Natural killer cell (primary cell): ENCODE data around the gene RCCD1. TPM values are rescaled to one million over a fixed set of nuclear protein-coding genes. Genes with fewer than 3 reads are reported as not detected.
"Not testable (repeated sequence)": the region's sequence is repeated elsewhere in the genome, so short reads cannot be mapped to it uniquely, and the experiment has no call there.

Experiments
- ATAC-seq, 3 donors: fragments of 150-1000 bp in 2 of 3; fragments of 200-7000 bp in 1 of 3; cut with Tn5 transposase; 1 replicate in 1 of 3; 2 replicates in 2 of 3; pipeline ENCODE4 v1.10.0; 2021; ENCODE audit warnings: mild to moderate bottlenecking in 2 of 3, moderate library complexity in 2 of 3
- DNase-seq, 2 donors: peaks; one replicate each; pipeline versions ENCODE4 v3.0.0 to v3.0.0-alpha.2; 2013 to 2021; ENCODE audit warnings: mixed read lengths in 1 of 2
- H3K27ac ChIP-seq: one replicate; pipeline ENCODE4 v1.5.1; 2013; ENCODE audit warnings: mild to moderate bottlenecking, low read length
- H3K27me3 ChIP-seq: one replicate; pipeline ENCODE4 v1.6.1; 2013; ENCODE audit warnings: low read length; ENCODE audit not compliant: control insufficient read depth, insufficient read depth
- H3K36me3 ChIP-seq: one replicate; pipeline ENCODE4 v1.6.1; 2013; ENCODE audit warnings: low read length; ENCODE audit not compliant: control insufficient read depth, insufficient read depth
- H3K4me1 ChIP-seq: one replicate; pipeline ENCODE4 v1.6.1; 2013; ENCODE audit warnings: low read length; ENCODE audit not compliant: control insufficient read depth, insufficient read depth
- H3K4me3 ChIP-seq: one replicate; pipeline ENCODE4 v1.5.1; 2013; ENCODE audit warnings: low read length
- H3K9me3 ChIP-seq: one replicate; pipeline ENCODE4 v1.6.1; 2013; ENCODE audit warnings: low read length; ENCODE audit not compliant: control insufficient read depth, insufficient read depth
- H3K27ac Mint-ChIP-seq, 2 donors: one replicate each; pipeline ENCODE4 v1.8.0; 2022; ENCODE audit warnings: mild to moderate bottlenecking in 2 of 2, mixed read lengths in 2 of 2, moderate library complexity in 1 of 2
- H3K27me3 Mint-ChIP-seq, 2 donors: one replicate each; pipeline ENCODE4 v1.8.0; 2022; ENCODE audit warnings: low read depth in 2 of 2, mixed read lengths in 2 of 2
- H3K36me3 Mint-ChIP-seq: one replicate; pipeline ENCODE4 v1.8.0; 2022; ENCODE audit warnings: mixed read lengths
- H3K4me1 Mint-ChIP-seq, 2 donors: one replicate each; pipeline ENCODE4 v1.8.0; 2022; ENCODE audit warnings: mixed read lengths in 2 of 2
- H3K4me3 Mint-ChIP-seq: one replicate; pipeline ENCODE4 v1.8.0; 2022; ENCODE audit warnings: mild to moderate bottlenecking, moderate library complexity, mixed read lengths
- H3K9me3 Mint-ChIP-seq, 2 donors: one replicate each; pipeline ENCODE4 v1.8.0; 2022; ENCODE audit warnings: mixed read lengths in 2 of 2
- CTCF ChIP-seq: fragments of 200-600 bp; IDR thresholded peaks from one replicate; pipeline ENCODE4 v1.8.0; 2022; ENCODE audit warnings: antibody characterized with exemption
- WGBS: methylation state at CpG from one replicate; pipeline ENCODE4 v1.1.7; 2013; ENCODE audit warnings: missing lambda C conversion rate; ENCODE audit not compliant: insufficient coverage; 5-methylcytosine and 5-hydroxymethylcytosine counted together
- intact Hi-C: fragments of 100-400 bp; cut with micrococcal nuclease; formaldehyde crosslinking; loops from one replicate; pipeline ENCODE4 v1.14.2; 2022
- total RNA-seq, 4 donors: library from RNA; stranded (reverse); fragments of 120-200 nt in 1 of 4; gene quantifications; one replicate each; pipeline versions ENCODE4 v1.2.3 to v1.2.4, GENCODE V29; 2013 to 2022

The RCCD1 gene
- total RNA-seq, 3 donors from 2014 or later (not counting 1 experiment from before 2014, with no cell fraction given) = 4.2 to 5.4 (median 5.1) TPM

GRCh38 chr15:90907051-90907660 is 47.5 kb upstream of the RCCD1 start:
- H3K36me3 Mint-ChIP-seq = no peaks in the 10 kb centered on the region
- H3K4me3 Mint-ChIP-seq = no peak overlapping the region
- intact Hi-C loops = no loop called here
- no peaks in the 10 kb centered on the region for H3K9me3 ChIP-seq
- H3K9me3 Mint-ChIP-seq = no peaks in the 10 kb centered on the region
- peaks cover 11 to 16% of the 10 kb centered on the region in 2 donors for H3K4me1 Mint-ChIP-seq
- no peak overlapping the region for H3K27ac Mint-ChIP-seq
- H3K27me3 Mint-ChIP-seq = no peaks in the 10 kb centered on the region
- H3K36me3 ChIP-seq = peaks cover 66% of the 10 kb centered on the region
- WGBS = 92% methylated on average over 15 of the region's 15 CpGs
- H3K27me3 ChIP-seq = no peaks in the 10 kb centered on the region
- no peak overlapping the region for H3K27ac ChIP-seq
- H3K4me1 ChIP-seq = peaks cover 10% of the 10 kb centered on the region
- H3K4me3 ChIP-seq = no peak overlapping the region
- no peak for TF ChIP-seq CTCF
- DNase-seq (no peak), ATAC-seq (no peak)

GRCh38 chr15:90907838-90908507 is 46.7 kb upstream of the RCCD1 start:
- Mint-ChIP-seq H3K9me3 (no peaks in the 10 kb centered on the region), H3K4me1 (peaks cover 11 to 16% of the 10 kb centered on the region in 2 donors), H3K4me3 (no peak overlapping the region), H3K36me3 (no peaks in the 10 kb centered on the region), H3K27me3 (no peaks in the 10 kb centered on the region), H3K27ac (no peak overlapping the region)
- H3K27ac ChIP-seq = no peak overlapping the region
- no peaks in the 10 kb centered on the region for H3K9me3 ChIP-seq
- no peak overlapping the region for H3K4me3 ChIP-seq
- no peak for DNase-seq
- no peak for TF ChIP-seq CTCF
- no peaks in the 10 kb centered on the region for H3K27me3 ChIP-seq
- H3K36me3 ChIP-seq = peaks cover 75% of the 10 kb centered on the region
- WGBS = 96% methylated on average over 9 of the region's 9 CpGs
- no peak for ATAC-seq
- intact Hi-C loops = no loop called here
- peaks cover 10% of the 10 kb centered on the region for H3K4me1 ChIP-seq

- H3K27me3 ChIP-seq, H3K9me3 ChIP-seq, H3K4me1 Mint-ChIP-seq, H3K9me3 Mint-ChIP-seq, H3K27ac ChIP-seq, H3K27ac Mint-ChIP-seq, H3K4me3 Mint-ChIP-seq, intact Hi-C loops, H3K4me1 ChIP-seq, H3K27me3 Mint-ChIP-seq, ATAC-seq, DNase-seq, H3K36me3 Mint-ChIP-seq, H3K4me3 ChIP-seq: not testable (repeated sequence)
- peaks cover 89% of the 10 kb centered on the region for H3K36me3 ChIP-seq
- 96% methylated on average over 11 of the region's 11 CpGs for WGBS
Measured at GRCh38 chr15:90909449-90909848, 45.2 kb upstream of the RCCD1 start.

GRCh38 chr15:90909976-90910375 is 44.7 kb upstream of the RCCD1 start:
- no peak for DNase-seq
- H3K27me3 Mint-ChIP-seq = no peaks in the 10 kb centered on the region
- intact Hi-C loops = no loop called here
- H3K4me3 Mint-ChIP-seq = no peak overlapping the region
- H3K27ac Mint-ChIP-seq = no peak overlapping the region
- H3K36me3 ChIP-seq = peaks cover 94% of the 10 kb centered on the region
- H3K4me1 Mint-ChIP-seq = peaks cover 5 to 8% of the 10 kb centered on the region in 2 donors
- no peak for TF ChIP-seq CTCF
- WGBS = 97% methylated on average over 8 of the region's 8 CpGs
- no peaks in the 10 kb centered on the region for H3K9me3 ChIP-seq
- ATAC-seq = no peak
- no peaks in the 10 kb centered on the region for H3K36me3 Mint-ChIP-seq
- H3K27me3 ChIP-seq = no peaks in the 10 kb centered on the region
- H3K4me1 ChIP-seq = peaks cover 4% of the 10 kb centered on the region
- H3K4me3 ChIP-seq = no peak overlapping the region
- no peaks in the 10 kb centered on the region for H3K9me3 Mint-ChIP-seq
- H3K27ac ChIP-seq = no peak overlapping the region
